T-helper 1 cell treated with Interleukin-12 subunit alpha and Interleukin-12 subunit beta and Interleukin-4 antibody, amounts not matched to agents 30 ng/mL and 1 ng/mL, for 36 hours (primary cell): ENCODE measurements around the gene KRTAP10-12. TPM values are rescaled to one million over a fixed set of nuclear protein-coding genes. Genes with fewer than 3 reads are reported as not detected.

Experiments used
- intact Hi-C: fragments of 100-400 bp; cut with micrococcal nuclease; formaldehyde crosslinking; loops from one replicate; pipeline ENCODE4 v1.15.1; 2024
- total RNA-seq: library from RNA; stranded (reverse); gene quantifications from 2 replicates; pipeline ENCODE4 v1.2.3, GENCODE V29; 2022

KRTAP10-12 gene
- total RNA-seq, 1 donor from 2014 or later, result not detected

DNA sequence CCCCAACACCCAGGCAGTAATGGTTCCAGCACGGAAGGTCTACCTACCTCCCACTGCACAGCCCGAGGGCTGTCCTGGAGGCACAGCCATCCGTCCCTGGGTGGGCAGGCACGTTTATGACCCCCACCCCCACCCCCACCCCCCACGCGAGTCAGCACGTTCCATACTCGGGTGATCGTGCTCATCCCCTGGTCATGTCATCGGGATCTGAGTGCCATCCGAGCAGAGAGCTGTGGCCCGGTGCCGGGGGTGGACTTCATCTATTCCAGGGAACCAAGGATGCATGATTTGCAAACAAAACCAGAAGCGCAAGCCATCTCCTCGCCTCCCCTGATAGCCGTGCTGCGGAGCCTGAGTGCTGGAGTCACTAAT, 13.3 kb downstream of the KRTAP10-12 start:
- intact Hi-C loops, result no loop called here

DNA sequence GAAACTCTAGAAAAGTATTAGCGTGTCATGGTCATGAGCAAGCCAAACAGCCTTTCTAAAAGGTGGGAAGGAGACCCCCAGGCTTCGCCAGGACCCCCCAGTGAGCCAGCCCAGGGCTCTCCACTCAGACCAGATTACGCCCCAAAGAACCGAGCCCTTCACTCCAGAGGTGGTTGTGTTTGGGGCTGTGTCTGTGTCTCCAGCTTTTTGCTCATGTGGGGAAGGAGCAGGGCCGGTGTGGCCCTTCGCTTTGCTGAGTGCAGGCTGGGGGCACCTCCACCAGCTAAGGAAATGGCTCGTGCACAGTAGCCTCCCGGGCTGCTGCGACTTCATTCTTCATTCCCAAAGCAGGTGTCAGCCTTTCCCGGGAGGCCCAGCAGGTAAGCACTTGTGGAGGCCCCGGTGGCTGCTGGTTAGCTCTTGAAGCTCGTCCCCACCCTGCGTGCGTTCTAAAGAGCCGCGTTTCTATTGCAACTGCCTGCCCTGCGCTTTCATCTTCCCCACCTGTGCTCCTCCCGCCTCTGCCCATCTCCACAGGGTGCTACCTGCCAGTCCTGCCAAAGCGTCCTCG, 13.9 kb downstream of the KRTAP10-12 start:
- intact Hi-C loops, result no loop called here

DNA sequence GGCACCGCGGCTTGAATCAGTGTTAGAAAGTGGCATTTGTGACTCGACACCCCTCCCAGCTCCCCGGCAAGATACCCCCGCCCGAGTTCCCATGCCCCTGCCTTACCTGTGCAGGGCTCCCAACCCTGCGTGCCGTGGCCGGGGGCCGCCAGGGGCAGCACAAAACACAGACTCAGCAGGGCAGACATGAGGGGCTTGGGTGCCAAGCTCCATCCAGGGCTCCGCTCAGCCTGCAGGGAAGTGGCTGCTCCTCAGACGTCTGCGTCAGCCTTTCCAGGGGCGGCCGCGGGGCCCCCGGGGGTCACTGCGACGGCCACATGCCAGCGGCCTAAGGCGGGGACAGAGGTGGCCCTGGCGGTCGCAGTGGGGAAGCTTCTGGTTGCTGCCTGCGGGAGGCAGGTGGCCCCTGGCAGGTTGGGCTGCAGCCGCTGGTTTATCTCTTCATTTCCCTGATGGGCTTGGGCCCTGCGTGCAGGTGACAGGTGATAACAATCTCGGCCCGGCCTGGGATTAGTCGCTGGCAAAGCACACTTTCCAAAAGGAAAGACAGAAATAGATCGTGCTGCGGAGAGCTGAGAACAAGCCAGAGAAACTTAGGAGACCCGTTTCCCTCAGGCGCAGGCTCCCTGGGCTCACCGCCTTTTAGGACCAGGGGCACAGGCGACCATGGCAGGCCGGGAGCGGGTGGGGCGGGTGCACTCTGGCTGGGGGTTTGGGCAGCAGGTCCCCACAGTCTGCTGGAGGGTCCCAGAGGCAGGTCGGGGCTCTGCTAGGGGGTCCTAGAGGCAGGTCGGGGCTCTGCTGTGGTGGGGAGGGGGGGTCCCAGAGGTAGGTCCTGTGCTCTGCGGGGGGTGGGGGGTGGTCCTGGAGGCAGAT, 14.6 kb downstream of the KRTAP10-12 start, which contains the start of gene TSPEAR:
Gene TSPEAR (minus strand): TSS at position 246 of the 876 bp plus-strand sequence. CDS start 58 bp downstream, at position 188.
- intact Hi-C loops, result no loop called here

DNA sequence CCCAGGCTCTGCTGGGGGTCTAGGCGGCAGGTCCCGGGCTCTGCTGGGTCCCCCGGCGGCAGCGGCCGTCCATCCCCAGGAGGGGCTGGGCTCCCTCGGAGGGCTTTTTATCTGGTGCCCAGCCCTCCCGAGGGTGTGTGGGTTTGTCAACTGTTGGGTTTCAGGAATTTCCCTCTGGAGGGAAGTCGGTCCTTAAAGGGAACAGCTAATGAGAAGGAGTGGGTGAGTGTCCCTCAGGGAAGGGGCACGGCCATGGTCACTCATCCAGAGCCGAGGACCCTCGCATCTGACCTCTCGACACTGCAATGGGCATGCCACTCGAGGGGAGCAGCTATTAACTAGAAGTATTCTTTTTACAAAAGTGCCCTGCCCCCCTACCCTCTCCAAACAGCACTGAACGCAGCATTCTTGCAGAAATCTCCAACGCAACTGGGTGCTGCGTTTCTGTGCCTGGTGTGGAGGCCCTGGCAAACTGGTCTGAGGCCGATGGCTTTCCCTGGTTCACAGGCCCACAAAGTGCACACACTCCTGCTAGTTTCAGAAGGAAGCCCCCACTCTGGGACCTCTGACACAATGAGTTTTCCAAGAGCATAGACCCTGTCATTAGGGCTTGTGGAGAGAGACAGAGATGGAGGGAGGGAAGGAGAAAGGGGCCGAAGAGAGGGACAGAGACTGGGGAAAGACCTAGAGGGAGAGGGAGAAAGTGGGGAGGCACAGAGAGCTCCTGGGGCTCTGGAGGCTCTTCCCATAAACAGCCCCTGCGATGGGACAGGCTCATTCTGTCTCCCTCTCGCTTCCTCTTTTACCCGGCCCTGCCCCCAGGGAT, 15.4 kb downstream of the KRTAP10-12 start:
- intact Hi-C loops, result no loop called here

DNA sequence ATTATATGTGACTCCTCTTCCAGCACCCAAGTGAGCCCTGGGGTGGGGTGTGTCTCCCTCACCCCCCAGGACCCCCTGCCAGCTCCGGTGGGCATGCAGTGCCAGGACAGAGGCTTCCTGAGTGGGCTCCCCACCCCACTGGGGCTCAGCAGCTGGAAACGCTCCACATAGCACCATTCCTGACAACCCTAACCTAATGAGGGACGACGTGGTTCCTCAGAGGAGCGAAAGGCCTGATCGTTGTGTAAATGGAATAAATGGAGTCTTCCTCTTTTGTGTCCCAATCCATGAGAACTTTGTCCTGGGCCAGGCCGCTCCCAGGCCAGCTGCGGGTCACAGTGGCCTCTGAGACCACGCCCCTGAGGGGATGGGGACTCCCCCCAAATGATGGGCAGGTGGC, 16.2 kb downstream of the KRTAP10-12 start:
- intact Hi-C loops, result no loop called here

DNA sequence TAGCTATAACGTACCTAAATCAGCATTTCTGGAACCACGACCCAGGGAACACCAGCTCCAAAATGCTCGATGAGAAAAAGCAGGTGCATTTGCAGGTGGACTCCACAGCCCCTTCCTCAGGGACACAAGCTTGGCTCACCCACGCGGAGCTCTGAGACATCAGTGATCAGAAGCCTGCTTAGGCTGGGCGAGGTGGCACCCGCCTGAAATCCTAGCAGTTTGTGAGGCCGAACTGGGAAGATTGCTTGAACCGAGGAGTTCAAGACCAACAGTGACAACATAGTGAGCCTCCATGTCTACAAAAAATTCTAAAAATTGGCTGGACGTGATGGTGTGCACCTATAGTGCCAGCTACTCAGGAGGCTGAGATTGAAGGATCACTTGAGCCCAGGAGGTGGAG, 16.9 kb downstream of the KRTAP10-12 start:
- intact Hi-C loops, result no loop called here

DNA sequence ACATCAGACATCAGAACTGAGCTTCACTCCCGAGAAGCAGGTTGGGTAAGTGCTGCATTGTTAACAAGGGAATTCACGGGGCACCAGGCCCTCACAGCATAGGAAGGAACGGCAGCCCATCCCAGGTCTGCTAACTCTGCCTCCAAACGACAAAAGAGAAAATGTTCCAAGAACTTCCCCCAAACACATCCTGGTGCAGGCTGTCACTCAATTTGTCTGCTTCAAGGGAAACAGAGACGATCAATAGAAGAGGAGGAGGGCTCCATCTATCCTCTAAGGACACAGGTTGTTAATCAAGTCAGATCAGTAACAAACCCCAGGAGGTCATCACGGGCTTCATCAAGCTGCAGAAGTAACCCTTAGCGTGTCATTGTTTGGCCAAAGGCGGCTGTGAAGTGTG, 17.9 kb downstream of the KRTAP10-12 start:
- intact Hi-C loops, result no loop called here

DNA sequence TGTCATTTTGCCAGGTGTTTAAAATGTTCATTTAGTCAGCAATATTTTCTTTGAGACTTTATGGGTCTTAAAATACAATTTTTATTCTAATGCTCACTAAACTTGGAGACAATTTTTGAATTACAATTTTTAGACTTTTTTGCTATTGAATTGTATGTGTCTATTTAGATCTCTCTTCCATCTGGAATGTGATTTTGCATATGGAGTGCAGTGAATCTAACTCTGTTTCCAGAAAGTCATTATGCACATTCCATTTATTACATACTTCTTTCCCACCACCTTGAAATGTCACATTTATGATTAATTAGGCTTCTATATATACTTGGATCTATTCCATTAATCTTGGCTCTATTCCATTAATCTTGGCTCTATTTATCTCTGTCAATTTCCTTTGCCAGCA, 20.0 kb downstream of the KRTAP10-12 start:
- intact Hi-C loops, result no loop called here

DNA sequence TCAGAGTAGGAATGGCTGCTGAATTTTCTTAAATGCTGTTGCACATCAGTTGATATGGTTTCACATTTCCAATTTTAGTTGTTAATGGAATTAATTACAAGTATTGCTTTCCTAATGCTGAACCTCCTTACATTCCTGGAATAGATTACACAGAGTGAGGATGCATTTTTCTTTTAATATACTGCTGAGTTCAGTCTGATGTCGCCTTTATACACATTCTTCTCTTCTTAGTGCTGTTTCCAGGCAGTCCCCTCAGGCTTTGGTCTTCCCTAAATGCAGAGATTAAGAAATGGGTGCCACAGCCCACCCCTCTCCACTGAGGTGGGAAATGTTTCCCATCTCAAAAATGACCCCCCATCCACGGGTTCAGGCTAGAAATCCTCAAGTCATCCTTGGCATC, 21.1 kb downstream of the KRTAP10-12 start:
- intact Hi-C loops, result no loop called here

DNA sequence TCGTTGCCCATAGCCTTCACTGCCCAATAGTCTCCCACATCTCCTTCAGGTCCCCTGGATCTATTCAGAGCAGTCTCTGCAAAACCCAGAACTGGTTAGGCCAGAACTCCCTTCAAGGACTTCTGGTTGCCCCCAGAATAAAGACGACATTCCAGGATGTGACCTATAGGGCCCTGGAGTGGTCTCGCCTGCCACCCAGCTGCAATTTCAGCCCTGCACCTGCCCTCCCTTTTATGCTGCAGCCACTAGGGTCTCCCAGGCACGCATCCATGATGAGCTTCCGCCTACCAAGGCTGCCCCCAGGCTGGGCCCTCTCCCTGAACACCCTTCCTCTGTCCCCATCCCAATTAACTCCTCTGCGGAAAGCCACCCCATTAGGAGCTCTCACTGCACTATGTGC, 21.6 kb downstream of the KRTAP10-12 start:
- intact Hi-C loops, result no loop called here

DNA sequence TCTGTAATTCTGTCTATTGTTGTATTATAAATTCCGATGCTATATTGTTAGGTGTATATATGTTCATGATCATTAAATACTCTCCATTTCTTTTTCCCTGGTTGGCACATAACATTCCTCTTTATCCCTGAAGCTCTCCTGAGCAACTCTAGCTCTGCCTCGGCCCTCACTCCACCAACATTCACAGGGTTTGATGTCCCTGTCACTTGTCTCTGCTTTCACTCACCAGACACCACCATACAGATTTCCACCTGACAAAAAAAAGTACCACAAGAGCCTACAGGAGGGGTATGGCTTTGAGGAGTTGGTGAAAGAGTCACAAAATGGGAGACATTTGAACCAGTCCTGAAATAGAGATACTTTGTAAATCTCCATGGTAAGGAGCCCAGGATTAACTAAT, 23.2 kb downstream of the KRTAP10-12 start:
- intact Hi-C loops, result no loop called here

DNA sequence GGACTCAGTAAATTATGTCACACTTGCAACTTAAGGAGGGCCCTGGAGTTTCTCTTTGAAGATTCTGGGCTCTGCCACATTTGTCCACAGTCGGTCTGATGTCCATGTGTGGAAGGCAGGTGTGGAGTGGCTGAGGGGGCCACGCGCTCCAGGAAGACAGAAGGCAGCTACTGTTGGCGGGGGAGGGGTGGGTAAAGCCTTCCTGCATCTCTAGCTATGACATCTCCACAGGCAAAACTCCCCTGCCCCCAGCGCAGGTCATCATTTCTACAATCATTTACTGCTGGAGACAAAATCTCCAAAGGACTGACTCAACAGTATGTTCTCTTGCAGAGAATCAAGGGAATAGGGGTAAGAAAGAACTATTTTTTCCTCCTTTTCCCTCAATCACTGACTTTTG, 25.8 kb downstream of the KRTAP10-12 start:
- intact Hi-C loops, result no loop called here

DNA sequence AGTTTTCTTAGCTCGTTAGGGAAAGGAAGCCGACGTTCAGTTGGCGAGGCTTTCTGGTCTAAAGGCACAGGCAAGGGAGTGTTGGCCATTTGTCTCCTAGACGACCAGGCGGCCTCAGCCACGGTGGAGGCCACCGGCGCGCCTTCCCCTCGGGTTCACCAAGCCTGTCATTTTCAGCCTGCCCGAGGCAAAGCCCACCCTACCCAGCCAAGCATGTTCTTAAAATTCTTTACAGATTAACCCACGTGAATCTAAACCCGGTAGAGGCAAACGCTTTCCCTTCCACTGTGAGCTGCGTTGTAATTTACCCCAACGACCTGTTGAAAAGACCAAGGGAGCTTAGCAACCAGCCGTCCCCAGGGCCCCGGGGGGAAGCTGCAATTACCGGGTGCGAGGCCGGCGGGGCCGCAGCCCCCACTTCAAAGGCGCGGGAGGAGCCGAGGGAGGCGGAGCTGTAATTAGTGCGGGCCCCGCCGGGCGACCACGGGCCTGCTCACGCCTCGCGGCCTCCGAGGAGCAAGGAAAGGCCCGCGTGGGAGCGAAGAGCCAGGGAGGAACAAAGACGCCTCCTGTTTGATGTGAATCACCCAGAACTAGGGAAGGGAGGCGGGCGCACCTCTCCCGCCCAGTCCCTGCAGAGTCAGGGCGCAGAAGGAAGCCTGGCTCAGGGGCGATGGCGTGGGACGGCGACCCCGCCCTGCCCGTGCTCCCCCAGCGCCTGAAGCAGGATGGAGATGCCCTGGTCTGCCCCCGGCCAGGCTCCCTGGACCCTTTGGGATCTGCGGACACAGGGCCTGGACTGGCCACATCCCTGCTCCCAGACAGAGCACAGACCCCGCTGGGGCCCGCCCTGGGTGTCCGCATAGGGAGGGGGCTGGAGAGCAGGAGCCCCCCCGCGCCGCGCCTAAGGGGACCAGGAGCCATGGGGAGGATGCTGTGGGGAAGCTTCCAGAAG, 26.5 kb downstream of the KRTAP10-12 start:
- intact Hi-C loops, result no loop called here

DNA sequence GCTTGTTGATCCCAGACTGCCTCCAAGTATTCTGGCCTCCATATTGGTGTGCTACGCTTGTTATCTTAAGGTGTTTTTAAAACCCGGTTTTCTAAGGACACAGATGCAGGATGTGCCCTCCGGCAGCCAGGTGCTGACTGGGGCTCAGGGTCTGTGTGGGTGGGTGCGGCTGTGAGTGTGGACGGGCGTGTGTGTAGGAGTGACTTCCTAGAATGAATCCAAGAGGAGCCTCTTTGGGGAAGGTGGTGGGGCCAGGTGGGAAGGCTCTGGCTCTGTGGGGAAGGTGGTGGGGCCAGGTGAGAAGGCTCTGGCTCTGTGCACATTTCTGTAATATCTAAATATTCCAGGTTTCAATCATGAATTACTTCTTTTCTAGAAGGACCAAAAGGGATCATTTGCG, 27.2 kb downstream of the KRTAP10-12 start:
- intact Hi-C loops, result no loop called here

DNA sequence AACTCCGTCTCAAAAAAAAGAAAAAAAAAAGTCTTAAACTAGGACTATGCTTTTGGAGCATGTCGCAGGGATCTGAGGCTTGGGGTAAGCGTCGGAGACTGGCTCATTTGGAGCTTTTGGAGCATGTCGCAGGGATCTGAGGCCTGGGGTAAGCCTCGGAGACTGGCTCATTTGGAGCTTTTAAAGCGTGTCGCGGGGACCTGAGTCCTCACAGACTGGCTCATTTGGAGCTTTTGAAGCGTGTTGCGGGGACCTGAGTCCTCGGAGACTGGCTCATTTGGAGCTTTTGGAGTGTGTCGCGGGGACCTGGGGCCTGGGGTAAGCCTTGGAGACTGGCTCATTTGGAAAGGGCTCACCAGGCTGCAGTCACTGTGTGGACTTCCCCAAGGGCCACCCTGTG, 28.0 kb downstream of the KRTAP10-12 start:
- intact Hi-C loops, result no loop called here

DNA sequence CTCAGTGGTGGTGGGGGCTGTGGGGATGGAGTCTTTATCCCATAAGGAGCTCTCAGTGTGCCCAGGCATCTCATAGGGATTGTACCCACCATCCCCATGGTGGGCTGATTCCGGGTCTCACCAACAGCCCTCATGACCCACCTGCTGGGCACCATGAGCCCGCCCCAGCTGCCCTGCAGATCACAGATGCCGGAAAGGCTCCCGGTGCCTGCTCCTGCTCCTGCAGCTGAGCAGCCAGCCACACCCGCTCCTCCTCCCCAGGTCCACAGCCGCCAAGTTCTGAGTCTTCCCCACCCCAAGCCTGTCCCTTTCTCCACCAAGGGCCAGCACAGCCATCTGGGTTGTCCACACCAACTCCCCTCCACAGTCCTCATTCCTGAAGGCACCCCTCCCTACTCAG, 29.9 kb downstream of the KRTAP10-12 start:
- intact Hi-C loops, result no loop called here

DNA sequence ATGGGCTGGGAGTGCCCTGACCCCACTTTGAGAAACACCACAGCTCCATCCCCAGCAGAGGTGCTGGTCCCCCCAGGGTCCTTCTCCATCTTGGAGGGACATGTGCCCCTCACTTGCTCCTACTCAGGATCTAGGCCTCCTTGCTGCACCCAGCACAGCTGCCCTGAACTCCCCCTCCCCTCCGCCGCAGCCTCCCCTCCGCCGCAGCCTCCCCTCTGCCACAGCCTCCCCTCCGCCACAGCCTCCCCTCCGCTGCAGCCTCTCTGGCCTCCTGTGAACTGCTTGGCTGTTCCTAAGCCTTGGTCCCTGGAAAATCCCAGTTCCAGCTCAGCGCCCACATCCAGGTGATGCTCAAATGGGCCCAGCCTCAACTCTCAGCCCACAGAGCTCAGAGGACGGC, 30.3 kb downstream of the KRTAP10-12 start:
- intact Hi-C loops, result no loop called here

DNA sequence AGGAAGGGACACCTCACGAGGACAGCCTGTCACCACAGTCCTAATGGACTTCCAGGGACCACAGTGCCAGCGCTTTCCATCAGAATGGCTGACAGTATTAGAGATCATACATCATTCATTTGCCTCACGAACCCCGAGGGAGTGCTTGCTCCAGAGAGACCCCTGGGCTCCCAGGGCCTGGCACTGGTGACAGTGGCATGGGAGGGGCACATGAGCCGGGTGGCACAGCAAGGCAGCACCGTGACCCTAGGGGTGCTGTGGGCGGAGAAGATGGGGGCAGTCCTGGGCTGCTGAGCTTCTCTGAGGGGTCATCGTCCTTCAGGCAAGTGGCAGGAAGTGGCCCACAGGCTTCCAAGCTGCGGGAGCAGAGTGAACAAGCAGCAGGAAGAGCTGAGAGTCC, 30.8 kb downstream of the KRTAP10-12 start:
- intact Hi-C loops, result no loop called here

DNA sequence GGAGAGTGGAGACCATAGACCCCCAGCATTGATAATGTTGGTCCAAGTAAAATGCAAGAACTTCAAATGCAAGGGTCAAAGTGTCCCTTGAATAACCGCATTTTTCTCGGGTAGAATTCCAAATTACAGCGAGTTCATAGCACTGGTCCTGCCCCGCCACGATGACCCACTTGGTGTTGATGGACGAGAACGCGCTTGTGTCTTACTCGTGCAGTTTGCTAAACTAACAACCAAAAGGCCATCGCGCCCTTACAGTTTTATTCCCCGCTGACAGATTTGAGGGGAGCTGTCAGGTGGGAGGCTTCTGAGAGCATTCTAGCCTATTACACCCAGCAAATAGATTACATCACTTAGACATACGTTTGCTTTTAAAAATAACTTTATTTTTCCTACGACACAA, 31.7 kb downstream of the KRTAP10-12 start:
- intact Hi-C loops, result no loop called here

DNA sequence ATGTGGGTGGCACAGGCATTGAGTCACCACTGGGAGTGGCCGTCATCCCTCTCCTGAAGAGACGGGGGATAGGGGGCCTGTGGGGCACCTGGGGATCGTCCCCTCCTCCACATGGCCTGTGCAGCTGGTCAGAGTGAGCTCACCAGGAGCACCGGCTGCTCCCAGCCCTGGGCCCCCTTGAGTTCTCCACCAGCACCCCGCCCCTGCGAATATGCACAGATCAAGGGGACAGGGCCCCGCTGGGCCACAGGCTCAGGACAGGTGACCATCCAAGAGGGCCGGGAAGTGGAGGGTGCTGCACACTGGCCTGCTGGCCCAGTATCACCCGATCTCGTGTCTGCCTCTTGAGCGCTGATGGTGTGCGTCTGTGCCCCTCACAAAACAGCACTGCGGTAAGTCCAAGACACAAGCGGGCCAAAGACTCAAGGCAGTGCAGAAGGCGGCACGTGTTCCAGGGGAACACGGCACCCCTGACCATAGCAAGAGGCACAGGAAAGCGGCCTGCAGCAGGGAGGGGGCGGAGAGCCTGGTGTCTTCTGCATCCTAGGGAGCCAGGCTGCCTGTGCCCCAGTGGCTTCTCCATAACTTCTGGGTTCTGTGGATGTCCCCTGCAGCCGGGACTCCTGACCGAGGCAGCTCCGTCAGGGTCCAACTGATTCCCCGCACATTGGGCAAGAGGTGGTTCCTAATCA, 32.5 kb downstream of the KRTAP10-12 start:
- intact Hi-C loops, result no loop called here
